C4-2B (cell line): ENCODE measurements around the gene MARVELD3.
A peak's percentile ranks its signal among the peaks of the same experiment; 100 is the strongest.
"Not testable (repeated sequence)": the region's sequence is repeated elsewhere in the genome, so short reads cannot be mapped to it uniquely, and the experiment has no call there.

Experiments
- H3K27ac ChIP-seq: fragments of 450-650 bp; 2 replicates; pipeline ENCODE4 v1.5.1; 2017
- ZFX ChIP-seq: fragments of 450-650 bp; IDR thresholded peaks from 2 replicates; pipeline ENCODE4 v1.6.1; 2017
- TF ChIP-seq, protein P1 (sequence below): fragments of 450-650 bp; conservative IDR thresholded peaks from 2 replicates; pipeline ENCODE4 v1.5.1; 2017; ENCODE audit warnings: mild to moderate bottlenecking

MARVELD3 gene

DNA sequence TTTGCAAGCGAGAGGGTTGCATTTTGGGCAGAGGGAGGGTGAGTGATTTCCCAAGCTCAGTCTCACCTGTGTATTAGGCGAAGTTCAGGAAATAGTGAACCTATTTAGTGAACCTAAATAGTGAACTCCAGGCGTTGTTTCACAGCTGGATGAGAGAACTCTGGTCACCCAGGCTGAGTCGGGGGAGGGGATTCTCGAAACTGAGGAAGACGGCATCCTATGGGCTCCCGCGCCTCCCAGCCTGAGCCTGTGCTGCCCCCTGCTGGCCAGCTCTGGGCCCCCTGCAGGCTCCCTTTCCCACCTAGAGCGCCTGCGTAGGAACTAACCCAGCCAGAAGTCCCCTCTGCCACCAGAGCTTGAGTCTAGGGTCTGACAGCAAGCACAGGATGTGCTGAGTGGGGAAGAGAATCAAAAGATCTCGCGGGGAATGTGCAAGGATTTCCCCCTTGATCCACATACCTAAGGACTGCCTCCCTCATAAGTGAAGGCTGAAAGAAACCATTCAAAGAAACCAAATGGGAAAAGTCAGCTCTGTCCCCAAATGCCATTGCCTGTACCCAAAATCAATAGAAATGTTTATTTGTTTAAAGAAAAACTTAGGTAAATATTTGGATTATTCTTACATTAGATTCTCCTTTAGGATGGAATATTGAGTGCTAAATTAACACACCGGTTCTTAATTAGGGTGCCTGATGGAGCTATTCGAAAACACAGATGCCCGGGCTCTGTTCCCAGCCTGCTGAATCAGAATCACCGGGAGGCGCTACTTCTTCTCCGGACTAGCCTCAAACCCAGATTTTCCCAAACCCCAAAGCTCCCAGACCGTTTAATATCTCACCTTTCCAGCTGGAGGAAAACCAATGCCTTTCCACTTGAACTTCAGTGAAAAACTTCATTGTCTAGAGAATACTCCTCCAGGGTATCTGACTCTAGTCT, 14.8 kb upstream of the MARVELD3 start:
- no peak overlapping the region for H3K27ac ChIP-seq
- TF ChIP-seq ZFX, result no peak
- TF ChIP-seq, protein P1, sequence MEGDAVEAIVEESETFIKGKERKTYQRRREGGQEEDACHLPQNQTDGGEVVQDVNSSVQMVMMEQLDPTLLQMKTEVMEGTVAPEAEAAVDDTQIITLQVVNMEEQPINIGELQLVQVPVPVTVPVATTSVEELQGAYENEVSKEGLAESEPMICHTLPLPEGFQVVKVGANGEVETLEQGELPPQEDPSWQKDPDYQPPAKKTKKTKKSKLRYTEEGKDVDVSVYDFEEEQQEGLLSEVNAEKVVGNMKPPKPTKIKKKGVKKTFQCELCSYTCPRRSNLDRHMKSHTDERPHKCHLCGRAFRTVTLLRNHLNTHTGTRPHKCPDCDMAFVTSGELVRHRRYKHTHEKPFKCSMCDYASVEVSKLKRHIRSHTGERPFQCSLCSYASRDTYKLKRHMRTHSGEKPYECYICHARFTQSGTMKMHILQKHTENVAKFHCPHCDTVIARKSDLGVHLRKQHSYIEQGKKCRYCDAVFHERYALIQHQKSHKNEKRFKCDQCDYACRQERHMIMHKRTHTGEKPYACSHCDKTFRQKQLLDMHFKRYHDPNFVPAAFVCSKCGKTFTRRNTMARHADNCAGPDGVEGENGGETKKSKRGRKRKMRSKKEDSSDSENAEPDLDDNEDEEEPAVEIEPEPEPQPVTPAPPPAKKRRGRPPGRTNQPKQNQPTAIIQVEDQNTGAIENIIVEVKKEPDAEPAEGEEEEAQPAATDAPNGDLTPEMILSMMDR, result peak; percentile 98

DNA sequence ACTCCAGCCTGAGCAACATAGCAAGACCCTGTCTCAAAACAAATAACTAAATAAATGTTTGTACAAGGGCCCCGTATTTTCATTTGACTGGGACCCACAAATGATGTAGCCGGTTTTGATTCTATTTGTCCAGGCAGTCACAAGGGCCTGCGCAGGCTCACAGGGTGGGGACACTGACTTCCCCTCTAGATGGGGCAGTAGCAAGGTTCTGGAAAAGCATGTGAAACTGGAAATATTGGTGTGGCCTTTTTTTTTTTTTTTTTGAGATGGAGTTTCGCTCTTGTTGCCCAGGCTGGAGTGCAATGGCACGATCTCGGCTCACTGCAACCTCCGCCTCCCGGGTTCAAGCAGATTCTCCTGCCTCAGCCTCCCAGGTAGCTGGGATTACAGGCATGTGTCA, 11.0 kb upstream of the MARVELD3 start:
- not testable (repeated sequence) for H3K27ac ChIP-seq

DNA sequence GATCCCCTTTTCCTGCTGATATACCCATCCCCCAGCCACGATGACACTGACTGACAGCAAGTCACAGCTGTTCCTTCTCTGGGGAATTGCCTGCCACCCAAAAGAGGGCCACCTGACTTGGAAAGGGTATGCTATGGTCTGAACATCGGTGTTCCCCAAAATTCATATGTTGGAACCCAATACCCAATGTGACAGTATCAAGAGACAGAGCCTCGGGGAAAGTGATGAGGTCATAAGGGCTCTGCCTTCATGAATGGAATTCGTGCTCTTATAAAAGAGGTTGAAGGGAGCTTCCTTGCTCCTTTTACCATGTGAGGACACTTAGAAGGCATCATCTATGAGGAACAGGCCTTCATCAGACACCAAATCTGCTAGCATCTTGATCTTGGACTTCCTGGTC, 7.6 kb upstream of the MARVELD3 start:
- H3K27ac ChIP-seq, result no peak overlapping the region
- TF ChIP-seq, protein P1, result no peak
- TF ChIP-seq ZFX, result no peak

More for the DNA sequence above, 11.0 kb upstream of the MARVELD3 start:
- TF ChIP-seq, protein P1, result peak; percentile 14

DNA sequence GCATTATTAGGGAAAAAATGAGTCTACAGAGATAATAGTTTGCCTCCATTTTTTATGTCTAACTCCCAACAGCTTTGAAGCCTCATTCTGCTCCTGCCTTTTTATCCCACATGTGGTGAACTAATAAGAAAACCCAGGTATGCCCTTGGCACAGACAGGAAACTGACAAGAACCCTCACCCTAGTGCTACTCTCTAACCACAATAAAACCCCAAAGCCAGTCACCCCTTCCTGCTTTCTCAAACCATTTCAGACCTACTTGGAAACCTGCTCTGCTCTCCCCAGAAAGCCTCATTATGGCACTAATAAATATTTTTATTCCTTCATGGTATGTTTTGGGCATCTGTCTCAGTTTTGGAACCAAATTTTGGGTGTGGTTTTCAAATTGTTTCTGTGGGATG, 3.9 kb upstream of the MARVELD3 start:
- no peak overlapping the region for H3K27ac ChIP-seq
- TF ChIP-seq ZFX, result no peak
- TF ChIP-seq, protein P1, result no peak

DNA sequence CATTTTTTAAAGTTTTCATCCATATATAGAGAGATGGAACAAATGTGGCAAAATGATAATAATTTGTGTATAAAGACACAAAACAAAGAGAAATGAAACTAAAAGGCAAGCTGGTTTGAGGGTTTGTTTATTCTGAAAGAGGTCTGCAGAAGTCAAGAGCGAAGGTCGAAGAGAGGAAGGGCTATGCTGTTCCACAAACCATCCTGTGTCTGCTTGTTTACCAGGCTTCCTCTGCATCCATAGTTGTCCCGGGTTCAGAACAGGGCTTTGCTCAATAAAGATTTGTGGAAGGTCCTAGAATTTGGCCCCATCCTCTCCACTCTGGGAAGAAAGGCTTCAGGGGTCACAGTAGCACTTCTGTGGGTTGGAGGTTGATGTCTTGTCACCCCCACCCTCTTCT, 2.4 kb upstream of the MARVELD3 start:
- TF ChIP-seq, protein P1, result no peak
- TF ChIP-seq ZFX, result no peak
- no peak overlapping the region for H3K27ac ChIP-seq

DNA sequence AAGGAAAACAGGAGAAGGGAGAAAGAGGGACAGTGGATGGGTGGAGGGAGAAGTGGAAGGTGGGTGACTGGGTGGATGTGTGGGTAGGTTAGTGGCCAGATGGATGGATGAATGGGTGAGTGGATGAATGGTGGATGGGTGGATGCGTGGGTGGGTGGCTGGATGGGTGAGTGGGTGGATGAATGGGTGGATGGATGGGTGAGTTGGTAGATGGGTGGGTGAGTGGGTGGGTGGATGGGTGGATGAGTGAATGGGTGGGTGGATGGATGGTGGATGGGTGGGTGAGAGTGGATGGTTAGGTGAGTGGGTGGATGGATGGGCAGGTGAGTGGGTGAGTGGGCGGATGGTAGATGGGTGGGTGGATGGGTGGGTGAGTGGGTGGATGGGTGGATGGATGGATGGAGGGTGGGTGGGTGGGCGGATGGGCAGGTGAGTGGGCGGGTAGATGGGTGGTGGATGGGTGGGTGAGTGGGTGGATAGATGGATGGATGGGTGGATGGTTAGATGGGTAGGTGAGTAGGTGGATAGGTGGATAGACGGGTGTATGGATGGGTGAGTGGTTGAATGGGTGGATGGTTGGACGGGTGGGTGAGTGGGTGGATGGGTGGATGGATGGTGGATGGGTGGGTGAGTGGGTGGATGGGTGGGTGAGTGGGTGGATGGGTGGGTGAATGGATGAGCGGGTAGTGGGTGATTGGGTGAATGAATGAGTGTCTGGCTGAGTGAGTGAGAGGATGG, 702 bp upstream of the MARVELD3 start:
- peak overlapping the region; percentile 84 for H3K27ac ChIP-seq
- TF ChIP-seq, protein P1, result no peak
- no peak for TF ChIP-seq ZFX

DNA sequence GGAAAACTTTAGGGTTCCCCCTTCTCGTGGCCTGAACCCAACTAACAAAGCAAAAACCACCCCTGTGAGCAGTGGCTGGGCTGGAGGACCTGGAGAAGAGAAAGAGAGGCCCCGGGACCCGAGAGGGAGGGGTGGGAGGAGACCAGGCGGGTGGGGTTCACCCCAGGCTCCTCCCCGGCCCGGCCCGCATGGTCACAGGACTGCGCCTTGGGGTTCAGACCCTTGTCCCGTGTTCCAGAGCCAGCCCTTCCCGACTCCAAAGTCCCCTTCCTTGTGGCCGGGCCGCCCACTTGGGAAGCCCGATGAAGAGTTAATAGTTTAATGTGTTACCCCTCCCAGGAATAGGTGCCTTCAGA, 852 bp downstream of the MARVELD3 start:
- TF ChIP-seq, protein P1, result no peak
- H3K27ac ChIP-seq, result peak overlapping the region; percentile 84
